Cardiac muscle cell (in vitro differentiated cells and primary cell): ENCODE results near the gene MTCL1. TPM values are rescaled to one million over a fixed set of nuclear protein-coding genes. Genes with fewer than 3 reads are reported as not detected.

Experiments
- DNase-seq, 2 donors: peaks; one replicate each; pipeline versions ENCODE4 v3.0.0 to v3.0.0-alpha.2; 2010 to 2017; ENCODE audit warnings: low read depth in 1 of 2, low spot score in 1 of 2
- H3K27ac ChIP-seq: fragments of 200-600 bp; sonication (generic); 2 replicates; pipeline ENCODE4 v1.5.1; 2016
- H3K27me3 ChIP-seq: fragments of 200-600 bp; sonication (generic); 2 replicates; pipeline ENCODE4 v1.6.0; 2016; ENCODE audit warnings: control low read depth
- H3K36me3 ChIP-seq: fragments of 200-600 bp; sonication (generic); 2 replicates; pipeline ENCODE4 v1.5.1; 2016; ENCODE audit warnings: control low read depth
- H3K4me1 ChIP-seq: fragments of 200-600 bp; sonication (generic); 2 replicates; pipeline ENCODE4 v1.8.1; 2017; ENCODE audit warnings: low read depth, mild to moderate bottlenecking, mixed run types
- H3K4me3 ChIP-seq: fragments of 200-600 bp; sonication (generic); 2 replicates; pipeline ENCODE4 v1.5.1; 2016; ENCODE audit warnings: mild to moderate bottlenecking
- H3K9me3 ChIP-seq: fragments of 200-600 bp; sonication (generic); 2 replicates; pipeline ENCODE4 v1.5.1; 2017; ENCODE audit warnings: low read depth, mild to moderate bottlenecking, control low read depth
- polyA plus RNA-seq: library from polyadenylated mRNA; unstranded; fragments of >200 nt; fragmentation: Nextera tagmentation; extraction: Ambion mirVana; gene quantifications from 2 replicates; pipeline ENCODE4 v1.2.1, GENCODE V29; 2016
- total RNA-seq: library from RNA; depleted of rRNA; stranded (reverse); fragments of >200 nt; gene quantifications from 2 replicates; pipeline ENCODE4 v1.2.3, GENCODE V29; 2016
- TF ChIP-seq, protein P1 (sequence below): IDR thresholded peaks from 2 replicates; pipeline ENCODE4 v1.5.1; 2012; ENCODE audit warnings: low read depth, mild to moderate bottlenecking, low read length

MTCL1 gene
- total and polyA plus RNA-seq, 2 experiments from 2014 or later = 1.8 to 9.6 TPM

DNA sequence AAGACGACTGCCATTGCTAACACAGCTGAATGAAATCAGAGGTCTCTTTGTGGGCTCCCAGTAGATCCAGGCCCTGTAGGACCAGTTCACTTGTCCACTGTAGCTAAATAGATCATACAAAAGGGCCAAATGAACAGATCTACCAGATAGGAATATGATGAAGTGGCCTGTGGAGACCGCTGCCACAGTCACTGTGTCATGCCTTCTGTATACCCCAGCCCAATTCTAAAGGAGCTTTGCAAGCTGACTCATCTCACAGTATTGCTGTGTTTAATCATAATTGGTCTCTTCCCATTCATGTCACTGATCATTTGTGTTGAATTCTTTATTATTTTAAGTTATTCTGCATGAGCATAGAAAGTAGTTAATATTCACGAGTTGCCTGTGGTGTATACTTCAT, 125.8 kb downstream of the MTCL1 start:
- H3K27ac ChIP-seq = no peak overlapping the region
- DNase-seq = no peak

DNA sequence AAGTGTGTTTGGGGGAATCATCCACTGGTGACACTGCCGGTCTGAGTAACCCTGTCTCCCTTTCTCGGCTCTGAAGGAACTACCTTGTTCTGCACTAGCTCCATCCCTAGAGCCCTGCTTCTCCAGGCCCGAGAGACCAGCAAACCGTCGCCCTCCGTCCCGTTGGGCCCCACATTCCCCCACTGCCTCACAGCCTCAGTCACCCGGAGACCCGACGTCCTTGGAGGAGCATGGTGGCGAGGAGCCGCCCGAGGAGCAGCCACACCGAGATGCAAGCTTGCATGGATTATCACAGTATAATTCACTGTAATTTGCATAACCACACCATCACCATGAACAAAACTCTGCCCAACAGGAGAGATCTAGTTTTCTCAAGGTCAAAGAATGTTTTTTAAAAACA, 126.2 kb downstream of the MTCL1 start:
- no peak overlapping the region for H3K27ac ChIP-seq

More for the DNA sequence above, 125.8 kb downstream of the MTCL1 start:
- Histone ChIP-seq H3K36me3 (no peaks in the 10 kb centered on the region), H3K9me3 (no peaks in the 10 kb centered on the region), H3K4me1 (no peaks in the 10 kb centered on the region), H3K27me3 (no peaks in the 10 kb centered on the region), H3K4me3 (no peak overlapping the region)
- TF ChIP-seq, protein P1, sequence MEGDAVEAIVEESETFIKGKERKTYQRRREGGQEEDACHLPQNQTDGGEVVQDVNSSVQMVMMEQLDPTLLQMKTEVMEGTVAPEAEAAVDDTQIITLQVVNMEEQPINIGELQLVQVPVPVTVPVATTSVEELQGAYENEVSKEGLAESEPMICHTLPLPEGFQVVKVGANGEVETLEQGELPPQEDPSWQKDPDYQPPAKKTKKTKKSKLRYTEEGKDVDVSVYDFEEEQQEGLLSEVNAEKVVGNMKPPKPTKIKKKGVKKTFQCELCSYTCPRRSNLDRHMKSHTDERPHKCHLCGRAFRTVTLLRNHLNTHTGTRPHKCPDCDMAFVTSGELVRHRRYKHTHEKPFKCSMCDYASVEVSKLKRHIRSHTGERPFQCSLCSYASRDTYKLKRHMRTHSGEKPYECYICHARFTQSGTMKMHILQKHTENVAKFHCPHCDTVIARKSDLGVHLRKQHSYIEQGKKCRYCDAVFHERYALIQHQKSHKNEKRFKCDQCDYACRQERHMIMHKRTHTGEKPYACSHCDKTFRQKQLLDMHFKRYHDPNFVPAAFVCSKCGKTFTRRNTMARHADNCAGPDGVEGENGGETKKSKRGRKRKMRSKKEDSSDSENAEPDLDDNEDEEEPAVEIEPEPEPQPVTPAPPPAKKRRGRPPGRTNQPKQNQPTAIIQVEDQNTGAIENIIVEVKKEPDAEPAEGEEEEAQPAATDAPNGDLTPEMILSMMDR = no peak

DNA sequence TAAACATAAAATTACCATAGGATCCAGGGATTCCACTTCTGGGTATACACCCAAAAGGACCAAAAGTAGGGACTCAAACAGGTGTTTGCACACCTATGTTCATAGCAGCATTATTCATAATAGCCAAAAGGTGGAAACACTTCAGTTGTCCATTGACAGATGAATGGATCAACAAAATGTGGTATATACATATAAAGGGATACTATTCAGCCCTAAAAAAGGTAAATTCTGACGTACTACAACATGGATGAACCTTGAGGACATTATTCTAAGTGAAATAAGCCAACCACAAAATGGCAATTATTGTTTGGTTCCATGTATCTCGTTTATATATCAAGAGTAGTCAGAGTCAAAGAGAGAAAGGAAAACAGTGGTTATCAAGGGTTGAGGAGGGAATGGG, 128.1 kb downstream of the MTCL1 start:
- no peaks in the 10 kb centered on the region for H3K27me3 ChIP-seq
- H3K4me1 ChIP-seq = no peaks in the 10 kb centered on the region
- TF ChIP-seq, protein P1 = no peak
- DNase-seq = no peak
- no peak overlapping the region for H3K27ac ChIP-seq
- no peak overlapping the region for H3K4me3 ChIP-seq
- no peaks in the 10 kb centered on the region for H3K9me3 ChIP-seq
- no peaks in the 10 kb centered on the region for H3K36me3 ChIP-seq

More for the DNA sequence above, 126.2 kb downstream of the MTCL1 start:
- H3K4me1 ChIP-seq = no peaks in the 10 kb centered on the region
- H3K27me3 ChIP-seq = no peaks in the 10 kb centered on the region
- H3K9me3 ChIP-seq = no peaks in the 10 kb centered on the region
- DNase-seq = no peak
- no peaks in the 10 kb centered on the region for H3K36me3 ChIP-seq
- TF ChIP-seq, protein P1 = no peak
- H3K4me3 ChIP-seq = no peak overlapping the region

DNA sequence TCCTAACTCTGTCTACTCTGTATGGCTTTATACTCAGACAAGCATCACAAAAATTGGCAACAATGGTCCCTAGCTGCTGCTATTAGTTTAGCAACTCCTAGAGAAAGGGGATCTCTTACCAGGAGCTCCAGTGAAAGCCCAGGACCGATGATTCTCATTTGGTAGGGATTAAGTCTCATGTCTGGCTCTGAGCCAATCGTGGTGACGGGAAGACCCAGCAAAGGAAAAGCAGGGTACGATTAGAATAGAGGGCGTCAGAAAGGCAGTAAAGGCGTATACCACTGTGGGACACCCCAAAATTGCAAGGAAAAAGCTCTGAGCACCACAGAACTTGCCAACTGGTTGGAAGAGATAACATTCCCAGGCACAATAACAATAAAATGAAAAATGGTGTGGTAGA, 129.5 kb downstream of the MTCL1 start:
- TF ChIP-seq, protein P1 = no peak
- no peaks in the 10 kb centered on the region for H3K9me3 ChIP-seq
- H3K4me3 ChIP-seq = no peak overlapping the region
- H3K27ac ChIP-seq = no peak overlapping the region
- H3K4me1 ChIP-seq = no peaks in the 10 kb centered on the region
- H3K27me3 ChIP-seq = no peaks in the 10 kb centered on the region
- H3K36me3 ChIP-seq = no peaks in the 10 kb centered on the region
- DNase-seq = no peak

DNA sequence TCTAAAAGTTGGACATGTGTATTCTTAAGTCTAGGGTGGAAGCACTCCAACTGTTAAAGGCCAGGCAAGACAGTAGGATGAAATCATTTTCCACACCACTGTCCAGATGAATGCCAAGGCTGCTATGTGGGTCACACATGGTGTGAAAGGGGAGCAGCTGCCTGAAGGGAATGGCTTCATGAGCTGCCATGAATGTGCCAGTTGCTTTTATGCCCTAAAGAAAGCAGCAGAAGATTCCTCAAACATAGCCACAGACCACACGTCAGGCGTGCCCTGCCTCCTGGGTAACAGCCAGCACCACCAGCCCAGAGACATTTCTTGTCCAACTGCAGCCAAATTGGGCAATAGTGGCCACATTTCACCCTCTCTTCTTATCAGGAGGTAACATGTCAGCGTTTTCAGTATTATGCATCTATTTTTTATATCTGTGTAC, 130.2 kb downstream of the MTCL1 start:
- peak in 1 of 2 donors; percentile 86 for DNase-seq
- Histone ChIP-seq H3K9me3 (no peaks in the 10 kb centered on the region), H3K4me3 (no peak overlapping the region), H3K4me1 (no peaks in the 10 kb centered on the region), H3K36me3 (no peaks in the 10 kb centered on the region), H3K27me3 (no peaks in the 10 kb centered on the region), H3K27ac (no peak overlapping the region)
- TF ChIP-seq, protein P1 = no peak

DNA sequence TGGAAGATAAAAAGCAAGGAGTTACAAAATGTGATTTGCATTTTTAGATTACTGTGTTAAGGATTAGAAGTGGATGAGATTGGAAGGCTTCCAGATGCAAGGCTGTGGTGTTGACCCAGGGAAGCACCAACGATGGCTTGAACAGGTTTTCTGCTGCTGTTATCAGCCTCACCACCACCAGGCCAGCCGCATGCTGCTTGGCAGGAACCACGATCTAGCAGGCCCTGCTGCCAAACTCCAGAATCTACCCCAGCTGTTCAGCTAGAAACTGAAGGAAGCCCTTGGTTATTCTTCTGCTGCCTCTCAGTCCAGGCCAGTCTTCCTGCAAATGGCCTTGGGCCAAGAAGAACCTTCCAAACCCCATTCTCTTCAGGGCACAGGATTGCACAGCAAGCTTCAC, 133.9 kb downstream of the MTCL1 start:
- Histone ChIP-seq H3K27me3 (no peaks in the 10 kb centered on the region), H3K9me3 (no peaks in the 10 kb centered on the region), H3K4me3 (no peak overlapping the region), H3K27ac (no peak overlapping the region), H3K36me3 (no peaks in the 10 kb centered on the region), H3K4me1 (no peaks in the 10 kb centered on the region)
- DNase-seq = peak in 1 of 2 donors; percentile 87
- TF ChIP-seq, protein P1 = no peak
